ENCODE data around the gene TRAF1.

DNA sequence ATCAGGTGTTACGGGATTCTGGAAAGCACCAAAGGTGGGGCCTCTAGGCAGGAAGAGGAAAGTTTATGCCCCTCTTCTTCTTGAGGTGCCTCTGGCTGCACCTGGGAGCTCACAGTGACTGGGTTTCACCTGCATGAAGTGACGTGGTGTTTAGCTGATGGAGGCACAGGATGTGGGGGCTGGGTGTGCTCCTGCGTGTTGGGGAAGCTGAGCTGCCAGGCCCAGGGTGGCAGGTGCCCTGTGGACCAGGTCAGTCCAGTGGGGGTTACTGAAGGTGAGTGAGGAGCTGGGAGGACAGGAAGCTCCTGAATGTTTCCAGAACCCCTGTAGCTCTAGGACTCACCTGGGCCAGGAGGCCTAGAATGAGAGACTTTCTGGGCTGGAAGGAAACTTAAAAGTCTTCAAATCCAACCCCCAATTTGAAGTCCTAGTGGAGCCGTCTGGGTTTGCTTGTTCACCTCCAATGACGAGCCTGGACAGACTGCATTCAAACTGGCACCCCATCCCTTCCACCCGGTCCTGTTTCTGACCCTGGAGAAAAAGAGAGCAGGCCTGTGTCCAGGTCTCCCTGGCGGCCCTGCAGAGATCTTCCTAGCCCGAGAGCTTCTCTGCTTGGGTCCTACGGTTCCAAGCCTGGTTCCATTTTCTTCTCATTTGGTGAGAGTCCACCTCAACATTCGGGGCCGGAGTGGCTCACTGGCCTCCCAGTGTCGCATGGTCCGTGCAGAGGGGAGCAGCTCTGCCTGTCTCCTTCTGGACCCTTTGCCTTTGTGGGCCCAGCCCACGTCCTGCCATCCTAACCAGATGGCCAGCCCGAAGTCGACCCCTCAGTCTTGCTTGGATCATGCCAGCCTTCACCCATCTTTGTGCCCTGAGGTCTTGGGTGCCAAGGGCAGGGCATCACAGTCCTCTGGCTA is 22.3 kb downstream of the TRAF1 start:
- TF ChIP-seq, protein P1, sequence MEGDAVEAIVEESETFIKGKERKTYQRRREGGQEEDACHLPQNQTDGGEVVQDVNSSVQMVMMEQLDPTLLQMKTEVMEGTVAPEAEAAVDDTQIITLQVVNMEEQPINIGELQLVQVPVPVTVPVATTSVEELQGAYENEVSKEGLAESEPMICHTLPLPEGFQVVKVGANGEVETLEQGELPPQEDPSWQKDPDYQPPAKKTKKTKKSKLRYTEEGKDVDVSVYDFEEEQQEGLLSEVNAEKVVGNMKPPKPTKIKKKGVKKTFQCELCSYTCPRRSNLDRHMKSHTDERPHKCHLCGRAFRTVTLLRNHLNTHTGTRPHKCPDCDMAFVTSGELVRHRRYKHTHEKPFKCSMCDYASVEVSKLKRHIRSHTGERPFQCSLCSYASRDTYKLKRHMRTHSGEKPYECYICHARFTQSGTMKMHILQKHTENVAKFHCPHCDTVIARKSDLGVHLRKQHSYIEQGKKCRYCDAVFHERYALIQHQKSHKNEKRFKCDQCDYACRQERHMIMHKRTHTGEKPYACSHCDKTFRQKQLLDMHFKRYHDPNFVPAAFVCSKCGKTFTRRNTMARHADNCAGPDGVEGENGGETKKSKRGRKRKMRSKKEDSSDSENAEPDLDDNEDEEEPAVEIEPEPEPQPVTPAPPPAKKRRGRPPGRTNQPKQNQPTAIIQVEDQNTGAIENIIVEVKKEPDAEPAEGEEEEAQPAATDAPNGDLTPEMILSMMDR (IDR thresholded peaks at IDR 0.05): no peak
- TF ChIP-seq POLR2A (IDR thresholded peaks at IDR 0.05): no peak

Data from esophagus squamous epithelium (tissue), 4 donors.